ENCODE data around the gene ACAP1.

Gene ACAP1

GRCh38 chr17:7306911-7307685 is 29.2 kb upstream of the ACAP1 start, which contains the start of gene EIF5A:
Gene EIF5A, plus strand, starts transcription at chr17:7307628. Its CDS starts 2,008 bp downstream, at chr17:7309636.
- peak within 1 kb of the TSS; percentile 96 for H3K4me3 ChIP-seq (ENCODE audit: low read length)
- DNase-seq (ENCODE audit: low read depth) = peak; percentile 99
- no peak for TF ChIP-seq CTCF (conservative IDR thresholded peaks at IDR 0.05; ENCODE audit: low read depth, low read length)

- peak overlapping the region; percentile 96 for H3K4me3 ChIP-seq (ENCODE audit: low read length)
- no peak for DNase-seq (ENCODE audit: low read depth)
- no peak for TF ChIP-seq CTCF (conservative IDR thresholded peaks at IDR 0.05; ENCODE audit: low read depth, low read length)
These were observed 28.4 kb upstream of the ACAP1 start for GRCh38 chr17:7307686-7308624.

DNA sequence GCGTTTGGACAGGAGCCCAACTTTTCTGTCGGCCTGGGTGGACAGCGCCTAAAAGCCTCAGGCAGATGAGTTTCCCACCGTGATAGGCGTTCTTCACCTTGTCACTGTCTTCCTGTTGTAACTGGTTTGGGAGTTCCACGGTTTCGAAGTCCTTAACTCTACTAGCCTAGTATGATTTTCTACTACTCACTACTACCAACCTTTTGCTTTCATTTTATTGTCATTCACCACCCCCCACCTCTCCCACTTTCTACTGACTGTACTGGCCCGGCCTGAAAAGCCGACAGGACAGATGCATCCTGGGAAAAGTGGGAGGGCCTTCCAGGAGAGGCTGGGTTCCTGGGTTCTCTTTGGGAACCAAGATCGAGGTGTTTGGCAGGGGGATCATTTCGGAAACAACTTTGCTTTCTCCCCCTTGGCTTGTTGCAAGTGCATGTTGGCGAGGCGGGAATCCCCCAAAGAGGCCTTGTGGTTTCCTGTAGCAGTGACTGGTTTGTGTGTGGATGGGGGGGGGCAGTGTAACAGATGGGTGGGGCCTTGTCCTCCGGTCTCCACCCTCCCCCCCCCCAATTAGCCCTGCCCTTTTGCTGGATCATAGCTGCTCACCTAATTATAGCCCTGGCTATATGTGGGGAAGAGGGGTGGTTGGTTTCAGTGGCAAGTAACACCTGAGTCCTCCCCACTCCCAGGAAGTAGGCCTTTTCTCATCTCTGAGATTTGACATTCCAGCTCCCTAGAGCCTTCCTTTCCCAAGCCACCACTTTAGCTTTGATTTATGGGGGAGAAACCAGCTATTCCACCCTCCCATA is 27.5 kb upstream of the ACAP1 start:
- no peak for TF ChIP-seq CTCF (conservative IDR thresholded peaks at IDR 0.05; ENCODE audit: low read depth, low read length)
- DNase-seq (ENCODE audit: low read depth) = no peak
- H3K4me3 ChIP-seq (ENCODE audit: low read length) = peak overlapping the region; percentile 96

GRCh38 chr17:7309628-7310027 is 26.7 kb upstream of the ACAP1 start:
- DNase-seq (ENCODE audit: low read depth) = no peak
- peak overlapping the region; percentile 2 for H3K4me3 ChIP-seq (ENCODE audit: low read length)
- no peak for TF ChIP-seq CTCF (conservative IDR thresholded peaks at IDR 0.05; ENCODE audit: low read depth, low read length)

DNA sequence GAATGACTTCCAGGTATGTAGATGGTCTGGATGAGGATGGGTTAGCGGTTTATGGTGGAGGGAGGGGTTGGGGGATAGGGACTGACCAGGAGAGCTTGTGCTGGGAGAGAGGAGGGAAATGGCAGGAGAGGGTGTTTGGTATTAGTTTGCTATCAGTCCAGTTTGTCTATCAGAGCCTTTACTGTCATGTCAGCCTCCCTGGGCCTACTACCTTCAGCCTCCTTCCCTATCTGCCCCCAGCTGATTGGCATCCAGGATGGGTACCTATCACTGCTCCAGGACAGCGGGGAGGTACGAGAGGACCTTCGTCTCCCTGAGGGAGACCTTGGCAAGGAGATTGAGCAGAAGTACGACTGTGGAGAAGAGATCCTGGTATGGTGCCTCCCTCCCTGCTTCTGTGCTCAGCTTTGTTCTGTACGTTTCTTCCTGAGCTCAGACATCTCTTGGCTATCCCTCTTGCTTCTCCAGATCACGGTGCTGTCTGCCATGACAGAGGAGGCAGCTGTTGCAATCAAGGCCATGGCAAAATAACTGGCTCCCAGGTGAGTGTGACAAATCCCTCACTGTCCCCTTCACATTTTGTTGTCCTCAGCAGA is 25.1 kb upstream of the ACAP1 start:
- no peak for DNase-seq (ENCODE audit: low read depth)
- TF ChIP-seq CTCF (conservative IDR thresholded peaks at IDR 0.05; ENCODE audit: low read depth, low read length) = no peak

DNA sequence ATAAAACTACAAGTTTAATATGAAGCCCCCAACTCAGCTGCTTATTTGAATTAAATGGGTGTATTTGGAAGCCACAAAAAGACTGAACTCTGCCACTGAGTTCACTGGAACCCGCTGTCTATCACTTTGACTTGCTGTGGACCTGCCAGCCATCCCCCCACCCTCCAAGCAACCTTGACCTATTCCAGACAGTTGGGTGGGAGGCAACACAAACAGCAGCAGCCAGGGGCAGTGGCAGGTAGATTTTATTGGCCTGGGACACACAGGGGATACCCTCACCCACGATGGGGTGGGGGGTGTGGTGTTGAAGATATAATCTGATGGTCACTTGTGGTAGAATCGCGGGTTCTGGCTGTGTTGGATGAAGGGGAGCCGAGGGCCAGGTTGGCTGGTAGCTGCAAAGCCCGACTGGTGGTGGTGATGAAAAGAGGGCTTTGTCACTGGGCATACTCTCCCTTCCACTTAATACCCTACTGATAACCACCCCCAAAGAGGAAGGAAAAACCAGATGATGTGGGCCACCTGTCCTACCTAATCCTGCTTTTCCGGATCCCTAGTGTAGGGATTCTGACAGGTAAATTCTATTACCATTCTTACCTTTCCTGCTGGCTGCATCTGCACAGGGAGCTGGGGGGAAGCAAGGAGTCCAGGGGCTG is 23.8 kb upstream of the ACAP1 start:
- H3K4me3 ChIP-seq (ENCODE audit: low read length) = no peak overlapping the region
- no peak for TF ChIP-seq CTCF (conservative IDR thresholded peaks at IDR 0.05; ENCODE audit: low read depth, low read length)
- no peak for DNase-seq (ENCODE audit: low read depth)

More for the DNA sequence above, 25.1 kb upstream of the ACAP1 start:
- H3K4me3 ChIP-seq (ENCODE audit: low read length) = no peak overlapping the region
